Stimulated activated CD4-positive, alpha-beta T cell treated with anti-CD3 and anti-CD28 coated beads, Interleukin-15, amount 100 ng/mL, for 24 hours (primary cell): ENCODE measurements around the gene IMMP2L.

Experiments
- DNase-seq: peaks from one replicate; pipeline ENCODE4 v3.0.0-alpha.2; 2020

IMMP2L gene

DNA sequence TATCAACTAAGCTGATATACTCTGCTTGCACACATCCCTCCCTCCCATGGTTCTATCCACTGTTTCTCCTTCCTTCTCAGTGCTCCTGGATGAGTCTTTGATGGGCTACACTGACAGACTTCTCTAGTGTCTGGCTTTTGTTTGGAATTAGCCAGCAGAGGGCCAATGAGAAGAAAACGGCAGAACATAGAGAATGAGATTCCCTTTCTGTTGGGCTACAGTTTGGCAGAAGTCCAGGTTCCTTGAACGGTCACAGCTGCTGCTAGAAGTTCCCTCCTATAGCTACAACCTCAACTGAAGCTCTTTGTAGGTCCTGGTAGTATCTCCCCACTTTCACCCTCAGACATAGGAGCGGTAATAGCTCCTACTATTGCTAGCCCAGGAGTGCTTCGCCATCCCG, 722.4 kb downstream of the IMMP2L start:
- DNase-seq = no peak

DNA sequence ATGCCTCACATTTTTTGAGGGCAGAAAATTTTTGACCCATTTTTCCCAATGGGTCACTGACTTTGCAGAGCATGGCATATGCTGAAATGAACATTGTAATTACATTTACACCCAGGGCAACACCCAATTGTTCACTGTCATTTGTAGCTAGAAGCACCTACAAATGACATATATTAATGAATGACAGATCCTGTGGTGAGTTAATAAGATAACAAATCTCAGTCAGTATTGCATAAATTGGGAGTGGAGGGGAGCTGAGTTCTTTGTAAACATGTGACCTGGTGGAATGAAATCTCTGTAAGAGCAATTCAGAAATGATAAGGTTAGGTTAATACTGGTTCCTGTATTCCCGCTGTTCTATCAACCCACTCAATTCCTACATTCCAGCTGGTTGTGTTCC, 726.4 kb downstream of the IMMP2L start:
- no peak for DNase-seq

DNA sequence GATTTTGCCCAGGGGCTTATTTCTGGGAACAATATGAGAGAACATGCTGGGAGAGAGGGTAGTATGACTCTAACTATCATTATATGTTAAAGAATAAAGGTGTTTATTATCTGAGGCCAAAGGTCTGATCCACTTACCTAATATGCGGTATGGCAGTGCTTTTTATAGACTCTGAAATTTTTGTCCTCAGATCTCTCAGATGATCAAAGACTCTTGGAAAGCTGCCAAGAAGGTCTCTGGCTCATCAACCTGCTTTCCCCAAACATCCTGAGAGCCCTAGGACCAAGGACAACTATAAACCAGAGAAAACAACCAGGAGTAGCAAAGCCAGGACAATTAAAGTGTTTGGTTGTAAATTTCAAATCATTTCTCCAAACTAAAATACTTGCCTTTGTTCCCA, 727.1 kb downstream of the IMMP2L start:
- no peak for DNase-seq

DNA sequence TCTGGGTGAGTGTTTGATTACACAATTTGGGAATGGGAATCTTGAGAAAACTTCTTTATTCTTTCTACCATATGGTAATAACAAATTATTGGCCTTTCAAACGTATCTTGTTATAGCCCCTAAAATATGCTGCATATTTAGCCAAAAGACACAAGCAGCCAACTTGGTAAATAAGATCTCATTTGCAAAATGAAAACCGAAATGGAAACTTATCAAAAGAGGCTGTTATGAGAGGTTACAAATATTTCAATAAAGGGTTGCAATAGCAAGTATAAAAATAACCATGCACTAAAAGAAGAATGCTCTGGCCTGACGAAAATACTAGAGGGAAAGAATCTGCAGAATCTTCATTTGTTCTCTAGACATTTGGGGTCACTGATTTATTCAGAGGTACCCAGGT, 730.9 kb downstream of the IMMP2L start:
- DNase-seq = no peak

DNA sequence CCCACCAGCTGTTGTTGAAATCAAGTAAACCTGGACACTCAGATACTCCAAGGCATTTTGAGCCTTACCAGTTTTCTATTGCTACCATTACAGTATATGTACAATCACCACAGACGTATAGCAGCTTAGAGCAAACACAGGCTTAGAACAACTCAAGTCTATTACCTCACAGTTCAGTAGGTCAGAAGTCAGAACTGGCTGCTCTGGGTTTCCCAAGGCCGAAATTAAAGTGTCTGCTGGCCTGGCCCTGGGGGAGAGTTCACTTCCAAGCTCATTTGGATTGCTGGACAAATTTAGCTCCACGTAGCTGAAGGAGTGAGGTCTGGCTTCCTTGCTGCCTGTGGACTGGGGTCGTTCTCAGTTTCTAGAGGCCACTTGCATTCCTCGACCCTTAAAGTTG, 731.5 kb downstream of the IMMP2L start:
- no peak for DNase-seq

DNA sequence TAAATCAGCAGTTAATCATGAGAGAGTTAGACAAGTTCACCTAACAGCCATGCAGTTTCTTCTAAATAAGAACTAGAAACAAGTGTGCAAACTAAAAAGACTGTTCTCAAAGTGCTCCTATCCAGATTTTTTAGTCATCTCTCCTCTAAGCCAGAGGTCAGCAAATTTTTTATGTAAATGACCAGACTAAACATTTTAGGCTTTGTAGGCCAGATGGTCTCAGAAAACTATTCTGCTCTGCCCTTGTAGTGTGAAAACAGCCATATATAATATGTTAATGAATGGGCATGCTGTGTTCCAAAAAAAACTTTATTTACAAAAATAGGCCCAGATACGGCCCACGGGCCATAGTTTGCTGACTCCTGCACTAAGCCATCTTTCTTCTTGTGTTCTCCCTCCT, 734.4 kb downstream of the IMMP2L start:
- no peak for DNase-seq

DNA sequence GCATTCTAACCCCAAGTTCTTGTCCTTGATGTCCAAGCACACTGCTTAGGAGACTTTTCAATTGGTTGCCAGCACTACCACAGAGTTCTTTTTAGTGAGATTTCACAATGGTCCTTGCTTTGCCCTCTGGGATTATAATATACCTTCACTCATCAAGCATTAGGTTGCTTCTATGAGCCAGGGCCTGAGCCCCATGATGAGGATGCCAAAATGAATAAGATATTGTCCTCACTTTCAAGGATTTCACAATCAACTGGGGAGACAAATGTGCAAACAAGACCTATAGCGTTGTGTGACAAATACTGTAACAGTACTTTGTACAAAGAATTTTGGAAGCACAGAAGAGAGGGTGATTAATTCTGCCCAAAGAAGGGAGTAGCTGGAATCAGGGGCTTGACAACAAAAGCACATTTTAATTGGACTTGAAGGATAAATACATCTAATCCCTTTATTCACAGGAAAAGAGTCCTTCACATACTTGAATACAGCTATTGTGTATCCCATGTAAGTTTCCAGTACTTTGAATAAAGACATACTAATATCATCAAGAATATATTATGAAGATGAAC, 734.9 kb downstream of the IMMP2L start:
- DNase-seq = no peak

DNA sequence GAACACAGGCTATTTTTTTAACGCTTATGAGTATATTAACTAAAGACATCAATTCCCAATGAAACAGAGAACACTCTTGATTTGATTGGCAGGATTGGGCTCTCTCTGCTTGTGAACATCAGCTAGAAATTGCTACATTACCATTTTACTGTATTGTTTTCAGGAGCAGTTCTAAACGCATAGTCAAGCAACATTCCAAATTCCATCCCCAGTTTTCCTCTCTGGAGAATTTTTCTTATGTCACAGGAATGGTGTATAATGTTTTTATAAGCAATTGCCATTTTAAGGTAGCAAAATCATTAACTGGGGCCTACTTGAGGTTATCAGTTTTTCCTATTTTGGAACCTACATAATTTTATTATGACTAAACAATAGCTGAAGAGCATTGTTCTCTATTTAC, 748.3 kb downstream of the IMMP2L start:
- no peak for DNase-seq

DNA sequence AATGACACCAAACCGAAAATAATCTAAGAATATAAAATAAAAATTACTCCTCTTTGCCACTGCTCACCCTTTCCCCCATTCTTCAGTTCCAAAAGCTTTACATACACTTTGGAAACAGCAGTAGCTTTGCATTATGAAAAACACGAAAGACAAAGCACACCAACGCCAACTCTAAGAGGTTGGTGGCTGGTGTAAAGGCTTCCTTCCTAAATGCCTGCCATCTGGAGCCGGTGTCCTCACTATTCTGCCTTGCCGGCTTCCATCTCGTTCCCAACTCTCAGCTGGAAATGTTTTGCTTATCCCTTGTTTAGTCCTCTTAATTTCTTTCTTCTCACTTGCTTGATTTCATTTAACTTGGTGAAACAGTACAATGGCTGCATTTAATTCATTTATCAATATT, 752.5 kb downstream of the IMMP2L start:
- no peak for DNase-seq

DNA sequence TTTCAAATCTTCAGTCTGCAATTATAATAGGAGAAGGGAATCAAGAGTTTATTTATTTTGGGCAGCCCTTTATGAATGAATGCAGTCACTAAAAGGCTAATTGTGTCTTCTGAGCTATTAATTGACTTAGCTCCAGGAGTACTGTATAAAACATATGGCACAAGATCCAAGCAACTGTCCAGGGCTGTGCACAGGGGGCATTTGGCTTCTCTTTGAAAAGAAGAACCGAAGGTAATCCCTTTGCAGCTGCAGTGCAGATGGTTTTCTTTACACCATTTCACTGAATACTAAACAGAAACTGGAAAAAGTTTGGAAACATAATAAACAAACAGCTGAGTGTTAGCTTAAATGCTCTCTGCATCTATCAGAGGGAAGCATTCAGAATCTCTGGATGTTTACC, 753.9 kb downstream of the IMMP2L start:
- DNase-seq = no peak

DNA sequence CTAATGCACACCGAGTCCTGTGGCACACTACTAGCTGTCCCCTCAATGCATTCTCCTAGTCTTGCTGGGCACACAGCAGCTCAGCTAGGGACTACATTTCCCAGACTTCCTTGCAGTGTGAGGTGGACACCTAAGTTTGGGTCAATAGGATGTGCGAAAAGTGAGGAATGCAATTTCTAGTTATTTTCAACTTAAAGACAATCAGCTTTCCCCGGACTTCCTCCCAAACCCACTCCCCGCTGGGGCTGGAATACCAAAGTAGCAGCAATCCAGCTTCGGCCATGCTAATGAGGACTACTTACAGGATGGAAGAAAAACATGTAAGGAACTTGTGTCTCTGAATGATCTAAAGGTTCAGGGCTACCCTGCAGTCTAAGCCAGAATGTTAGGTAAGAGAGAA, 757.8 kb downstream of the IMMP2L start:
- DNase-seq = no peak

DNA sequence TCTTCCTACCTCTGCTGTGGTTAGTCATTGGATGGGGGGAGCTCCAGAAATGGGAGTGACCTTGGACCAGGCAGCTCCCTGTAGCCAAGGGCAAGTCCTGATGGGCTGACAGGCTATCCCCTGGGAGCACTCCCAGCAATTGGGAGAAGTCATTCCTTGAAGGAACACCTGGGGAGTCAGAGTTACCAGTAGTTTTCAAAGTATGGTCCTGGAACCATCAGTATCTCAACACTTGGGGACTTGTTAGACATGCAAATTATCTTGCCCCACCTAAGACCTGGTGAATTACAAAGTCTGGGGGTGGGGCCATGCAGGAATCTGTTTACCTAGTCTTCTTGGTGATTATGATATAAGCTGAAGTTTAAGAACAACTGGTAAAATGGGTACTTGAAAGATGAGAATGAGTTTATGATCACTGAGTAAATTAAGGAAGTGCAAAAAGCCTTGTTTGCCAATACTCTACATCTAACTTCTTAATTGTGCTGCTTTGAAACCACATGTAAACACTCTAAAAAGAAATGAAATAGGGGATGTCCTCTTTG, 758.6 kb downstream of the IMMP2L start:
- DNase-seq = no peak

DNA sequence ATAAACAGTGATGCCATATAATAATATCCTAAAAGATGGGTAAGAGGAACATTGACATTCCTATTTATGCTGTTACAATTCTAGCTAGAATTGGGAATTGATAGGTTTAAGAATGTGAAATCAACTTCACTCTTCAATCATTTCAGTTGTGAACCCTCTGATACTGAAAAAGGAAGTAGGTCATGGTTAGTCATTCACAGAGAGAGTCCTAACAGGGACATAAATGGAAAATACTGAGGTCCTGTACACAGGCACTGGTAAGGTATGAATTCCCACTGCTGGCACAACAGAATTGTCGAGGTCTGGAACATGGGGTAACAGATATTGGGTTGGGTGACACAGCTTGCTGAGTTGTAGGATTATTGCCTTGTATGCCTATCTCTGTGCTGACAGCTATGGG, 760.8 kb downstream of the IMMP2L start:
- DNase-seq = peak; percentile 1

DNA sequence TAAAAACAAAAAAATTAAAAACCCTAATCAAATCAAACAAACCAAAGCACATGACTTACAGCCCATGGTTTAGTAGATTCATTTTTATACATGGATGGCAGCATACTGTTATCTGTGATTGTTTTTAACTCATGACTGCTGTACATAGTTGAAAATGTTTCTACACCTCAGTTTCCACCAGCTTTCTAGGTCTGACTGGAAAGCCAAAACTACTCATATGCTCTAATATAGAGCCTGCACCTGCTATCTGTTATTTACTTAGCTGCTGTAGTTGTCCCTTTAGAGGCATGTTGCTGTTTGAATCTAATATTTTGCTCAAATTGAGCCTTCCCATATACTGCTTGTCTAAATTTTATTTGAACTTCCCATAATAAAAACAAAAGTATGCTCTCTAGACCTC, 761.3 kb downstream of the IMMP2L start:
- no peak for DNase-seq

DNA sequence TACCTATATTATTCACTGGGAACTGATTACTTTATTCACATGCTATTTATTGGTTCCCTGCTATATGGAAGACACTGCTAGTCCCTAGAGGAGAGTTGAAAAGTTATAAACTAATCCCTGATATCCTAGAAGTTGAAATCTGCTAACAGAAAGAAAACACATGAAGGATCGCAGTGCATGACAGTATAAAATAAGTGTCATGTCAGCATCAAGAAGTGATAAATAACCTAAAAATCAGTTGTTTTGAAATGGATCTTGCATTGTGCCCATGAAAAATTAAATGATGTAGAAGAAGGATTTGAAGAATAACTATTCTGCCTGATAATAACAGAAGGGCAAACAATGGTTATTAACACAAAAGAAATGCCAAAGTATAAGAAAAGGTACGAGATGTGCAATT, 764.6 kb downstream of the IMMP2L start:
- no peak for DNase-seq

DNA sequence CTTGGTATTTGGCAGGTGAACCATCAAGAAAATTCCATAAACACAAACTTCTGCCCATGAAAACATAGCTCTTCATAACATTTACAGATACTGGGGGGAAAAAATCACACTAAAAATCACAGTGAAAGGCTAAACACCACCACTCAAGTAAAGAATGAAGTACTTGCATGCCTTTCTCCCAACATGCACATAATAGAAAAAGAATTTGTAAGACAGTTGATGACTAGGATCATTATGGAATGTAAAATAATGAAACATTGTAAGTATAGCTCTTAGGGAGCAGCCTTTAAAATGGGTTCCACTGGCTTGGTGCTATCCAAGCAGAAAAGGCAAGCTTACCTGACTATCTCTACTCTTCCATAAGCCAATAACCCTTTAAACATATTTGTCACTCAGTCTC, 771.3 kb downstream of the IMMP2L start:
- DNase-seq = no peak

DNA sequence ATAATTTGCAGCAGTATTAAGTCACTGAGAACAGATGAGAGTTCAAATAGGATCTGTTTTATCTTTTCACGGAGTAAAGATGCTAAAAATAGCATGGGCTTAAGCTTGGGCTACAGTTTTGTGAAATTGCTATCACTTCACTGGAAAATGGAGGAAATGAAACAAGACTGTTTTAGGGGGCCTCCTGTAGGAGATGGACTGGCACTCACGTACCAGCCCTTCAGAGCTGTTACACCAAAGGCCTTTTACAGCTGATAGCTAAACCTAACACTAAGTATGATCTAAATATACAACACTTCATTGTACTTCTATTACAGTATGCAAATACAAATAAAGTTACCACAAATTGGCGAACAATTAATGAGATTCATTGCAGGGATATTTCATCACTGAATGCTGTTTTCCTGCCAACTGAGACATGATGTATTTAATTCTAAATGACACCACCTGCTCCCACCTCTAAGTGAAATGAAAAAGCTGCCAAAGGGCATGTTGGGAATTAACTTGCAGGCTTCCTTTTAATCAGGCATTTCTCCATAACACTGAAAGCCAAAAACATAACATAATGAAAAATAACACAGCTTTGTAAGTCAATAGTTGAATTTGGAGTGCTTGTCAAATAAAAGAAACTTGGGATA, 775.8 kb downstream of the IMMP2L start:
- no peak for DNase-seq

DNA sequence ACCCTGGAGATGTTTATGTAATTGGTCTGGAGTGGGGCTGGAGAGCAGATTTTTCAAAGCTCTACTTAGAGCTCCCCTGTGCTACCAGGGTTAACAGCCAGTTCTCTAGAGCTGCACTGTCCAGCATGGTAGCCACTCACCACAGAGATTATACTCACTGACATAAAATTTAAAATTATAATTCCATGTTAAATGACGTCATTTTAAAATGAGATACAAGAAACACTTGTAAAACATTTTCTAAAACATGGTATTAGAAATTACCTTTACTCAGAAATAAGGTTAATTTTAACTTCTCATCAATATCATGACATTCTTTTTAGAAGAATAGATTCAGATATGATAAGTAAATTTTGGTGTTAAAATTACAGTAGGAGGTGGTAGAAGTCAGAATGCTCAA, 777.5 kb downstream of the IMMP2L start:
- no peak for DNase-seq

DNA sequence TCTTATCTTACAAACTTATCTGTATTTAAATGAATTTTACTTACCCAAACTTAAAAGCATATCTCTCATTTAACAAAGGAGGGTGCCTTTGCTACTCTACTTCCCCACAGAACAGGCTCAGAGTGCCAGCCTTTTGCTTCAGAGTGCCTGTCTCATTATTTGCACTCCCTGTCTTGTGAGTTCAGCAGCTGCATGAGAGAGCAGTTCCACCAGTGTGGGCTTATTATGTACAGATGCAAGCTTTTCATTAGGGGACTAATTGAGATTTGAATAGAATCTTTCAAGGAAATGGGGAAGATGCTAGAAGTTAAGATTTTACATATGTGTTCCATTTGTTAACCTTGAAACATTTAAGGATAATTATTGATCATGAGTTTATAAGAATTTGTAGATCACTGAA, 781.6 kb downstream of the IMMP2L start:
- DNase-seq = no peak

DNA sequence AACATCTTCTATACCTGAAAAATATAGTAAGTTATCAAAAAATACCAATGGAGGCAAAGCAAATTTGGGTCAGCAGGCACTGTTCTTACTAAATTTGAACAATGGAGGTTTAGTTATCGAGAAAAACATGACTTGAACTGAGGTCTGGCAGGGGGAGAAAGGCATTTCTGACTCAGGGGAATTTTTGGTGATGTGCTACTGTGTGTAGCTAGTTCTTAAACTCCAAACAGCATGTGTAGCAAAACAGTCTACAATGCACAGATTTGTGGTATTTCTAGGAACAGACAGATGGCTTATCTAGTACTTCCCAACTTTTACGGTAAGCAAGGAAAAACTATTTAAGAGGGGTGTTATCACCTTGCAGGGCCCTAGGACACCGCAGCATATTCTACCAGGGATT, 783.0 kb downstream of the IMMP2L start:
- DNase-seq = no peak

DNA sequence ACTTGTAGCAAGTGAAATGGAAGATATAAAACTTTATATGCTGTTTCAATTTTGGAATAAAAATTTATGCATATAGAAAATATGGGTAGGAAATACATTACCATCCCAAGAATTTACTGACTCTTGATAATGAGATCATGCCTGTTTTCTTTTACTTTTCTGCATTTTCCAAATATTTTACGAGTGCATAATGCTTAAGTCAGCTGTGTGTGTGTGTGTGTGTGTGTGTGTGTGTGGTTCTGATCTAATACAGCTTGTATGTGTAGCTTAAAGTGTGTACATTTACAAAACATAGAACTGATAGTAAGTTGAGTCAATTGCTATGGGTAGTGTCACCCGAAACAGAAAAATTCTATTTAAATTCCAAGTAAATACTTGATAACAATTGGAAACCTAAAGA, 787.2 kb downstream of the IMMP2L start:
- DNase-seq = no peak

DNA sequence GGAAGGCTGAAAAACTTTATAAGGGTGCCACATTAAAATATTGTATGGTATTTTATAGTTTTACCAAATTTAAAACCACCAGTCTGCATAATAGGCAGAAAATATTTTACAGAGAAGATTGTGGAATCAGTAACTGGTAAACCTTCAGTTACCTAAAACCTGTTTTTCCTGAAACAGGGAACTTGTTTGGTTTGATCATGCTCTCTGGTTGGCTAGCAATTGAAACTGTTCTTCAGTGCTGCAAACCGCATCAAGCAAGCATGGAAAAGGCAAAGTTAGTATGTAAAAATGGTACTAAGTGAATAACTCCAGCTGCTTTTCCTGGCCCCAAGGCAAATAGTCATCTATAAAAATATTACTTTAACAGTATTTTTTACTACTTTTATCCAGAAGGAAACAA, 788.2 kb downstream of the IMMP2L start:
- DNase-seq = no peak

DNA sequence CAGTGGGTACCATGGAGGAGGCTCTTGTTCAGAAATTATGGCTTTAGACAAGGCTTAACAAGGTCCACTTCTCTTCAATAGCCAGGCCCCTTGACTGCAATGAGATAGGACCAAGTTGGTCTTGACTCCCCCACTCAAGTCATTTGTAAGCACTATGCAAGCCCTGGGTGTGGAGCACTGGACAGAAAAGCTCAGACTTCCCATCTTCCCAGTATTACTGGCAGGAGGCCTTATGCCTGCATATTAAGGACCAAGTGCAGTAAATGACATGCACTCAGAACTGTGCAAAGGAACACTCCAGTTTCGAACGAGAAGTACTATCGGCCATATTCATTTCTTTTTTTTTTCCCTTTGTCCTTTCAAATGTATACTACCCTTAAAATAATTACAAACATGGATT, 789.7 kb downstream of the IMMP2L start:
- no peak for DNase-seq

DNA sequence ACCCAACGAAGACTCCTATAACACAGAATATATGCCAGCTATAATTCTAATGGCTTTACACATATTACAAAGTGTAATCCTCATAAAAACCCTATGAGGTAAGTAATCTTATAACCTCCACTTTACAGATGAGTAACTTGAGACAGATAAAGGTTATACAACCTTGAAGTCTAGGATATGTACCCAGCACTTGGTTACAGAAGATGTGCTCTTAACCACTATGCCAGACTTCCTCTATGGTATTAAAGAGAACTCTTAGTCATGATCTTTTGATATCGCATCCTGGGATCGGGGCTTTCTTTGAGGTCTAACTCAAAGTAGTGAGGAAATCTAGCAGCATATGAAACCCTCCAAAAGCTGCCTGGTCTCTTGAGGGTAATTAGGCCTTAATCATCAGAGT, 790.6 kb downstream of the IMMP2L start:
- no peak for DNase-seq

DNA sequence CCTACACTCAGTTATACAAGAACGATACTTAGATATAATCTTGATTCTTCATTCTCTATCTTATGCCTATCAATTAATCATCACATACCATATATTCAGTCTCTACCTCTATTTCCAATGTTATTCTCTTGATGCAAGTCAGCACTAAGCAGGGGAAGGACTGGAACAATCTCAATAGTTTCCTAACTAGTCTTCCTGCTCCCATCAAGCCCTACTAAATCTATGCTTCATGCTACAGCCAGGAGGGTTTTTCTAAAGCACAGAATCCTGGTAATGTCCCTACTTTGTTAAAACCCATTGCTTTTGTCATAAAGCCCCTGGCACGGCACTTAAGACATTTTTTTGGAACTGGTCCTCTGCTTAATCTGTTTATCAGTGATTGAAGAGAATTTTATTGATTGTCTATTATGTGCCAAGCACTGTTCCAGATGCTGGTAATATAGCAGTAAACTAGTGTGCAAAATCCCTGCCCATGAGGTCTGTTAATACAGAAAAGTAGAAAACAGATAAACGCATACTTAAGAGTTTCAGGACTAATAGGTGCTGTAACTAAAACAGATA, 794.7 kb downstream of the IMMP2L start:
- no peak for DNase-seq
